ENCODE results near the gene FXR2. TPM values are rescaled to one million over a fixed set of nuclear protein-coding genes. Genes with fewer than 3 reads are reported as not detected.

The FXR2 gene
- total RNA-seq, 1 experiment from 2014 or later = 35.1 TPM

DNA sequence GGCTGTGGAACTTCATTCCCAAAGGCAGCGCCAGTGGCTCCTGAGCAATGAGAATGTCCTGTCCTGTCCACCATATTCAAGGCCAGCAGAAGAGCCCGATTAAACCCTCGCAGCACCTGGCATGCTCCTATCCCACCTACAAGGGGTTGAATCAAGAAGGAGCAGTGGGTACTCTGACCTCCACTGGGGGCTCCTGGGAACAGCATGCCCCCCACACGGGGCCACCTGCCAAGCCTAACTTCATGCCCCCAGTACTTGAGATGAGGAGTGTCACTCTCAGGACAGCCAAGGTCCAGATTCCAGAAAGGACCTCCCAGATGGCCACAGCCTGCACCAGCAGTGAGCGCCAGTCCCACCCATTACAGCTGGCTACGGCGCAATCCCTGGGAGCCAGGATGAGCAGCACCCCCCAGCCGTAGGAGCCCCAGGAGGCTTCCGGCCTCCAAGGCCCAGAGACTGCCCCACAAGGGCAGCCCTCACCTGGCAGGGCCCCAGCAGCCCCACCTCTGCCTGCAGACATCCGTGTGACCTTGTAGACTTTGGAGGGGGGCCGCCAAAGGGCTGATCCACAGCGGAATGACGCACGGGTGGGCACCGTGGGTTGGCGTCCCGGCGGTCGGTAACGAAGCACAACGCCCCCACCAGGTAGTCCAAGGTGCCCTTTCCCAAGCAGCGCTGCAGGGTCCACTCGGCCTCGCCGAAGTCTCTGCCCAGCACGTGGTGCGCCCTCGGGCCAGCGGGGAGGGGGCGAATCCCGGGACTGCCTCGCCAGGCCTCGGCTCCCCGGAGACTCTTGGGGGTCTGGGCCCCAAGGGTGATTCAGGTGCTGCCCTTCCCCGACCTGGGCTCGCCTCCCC is 32.1 kb downstream of the FXR2 start (continued):
- TF ChIP-seq, protein P1, sequence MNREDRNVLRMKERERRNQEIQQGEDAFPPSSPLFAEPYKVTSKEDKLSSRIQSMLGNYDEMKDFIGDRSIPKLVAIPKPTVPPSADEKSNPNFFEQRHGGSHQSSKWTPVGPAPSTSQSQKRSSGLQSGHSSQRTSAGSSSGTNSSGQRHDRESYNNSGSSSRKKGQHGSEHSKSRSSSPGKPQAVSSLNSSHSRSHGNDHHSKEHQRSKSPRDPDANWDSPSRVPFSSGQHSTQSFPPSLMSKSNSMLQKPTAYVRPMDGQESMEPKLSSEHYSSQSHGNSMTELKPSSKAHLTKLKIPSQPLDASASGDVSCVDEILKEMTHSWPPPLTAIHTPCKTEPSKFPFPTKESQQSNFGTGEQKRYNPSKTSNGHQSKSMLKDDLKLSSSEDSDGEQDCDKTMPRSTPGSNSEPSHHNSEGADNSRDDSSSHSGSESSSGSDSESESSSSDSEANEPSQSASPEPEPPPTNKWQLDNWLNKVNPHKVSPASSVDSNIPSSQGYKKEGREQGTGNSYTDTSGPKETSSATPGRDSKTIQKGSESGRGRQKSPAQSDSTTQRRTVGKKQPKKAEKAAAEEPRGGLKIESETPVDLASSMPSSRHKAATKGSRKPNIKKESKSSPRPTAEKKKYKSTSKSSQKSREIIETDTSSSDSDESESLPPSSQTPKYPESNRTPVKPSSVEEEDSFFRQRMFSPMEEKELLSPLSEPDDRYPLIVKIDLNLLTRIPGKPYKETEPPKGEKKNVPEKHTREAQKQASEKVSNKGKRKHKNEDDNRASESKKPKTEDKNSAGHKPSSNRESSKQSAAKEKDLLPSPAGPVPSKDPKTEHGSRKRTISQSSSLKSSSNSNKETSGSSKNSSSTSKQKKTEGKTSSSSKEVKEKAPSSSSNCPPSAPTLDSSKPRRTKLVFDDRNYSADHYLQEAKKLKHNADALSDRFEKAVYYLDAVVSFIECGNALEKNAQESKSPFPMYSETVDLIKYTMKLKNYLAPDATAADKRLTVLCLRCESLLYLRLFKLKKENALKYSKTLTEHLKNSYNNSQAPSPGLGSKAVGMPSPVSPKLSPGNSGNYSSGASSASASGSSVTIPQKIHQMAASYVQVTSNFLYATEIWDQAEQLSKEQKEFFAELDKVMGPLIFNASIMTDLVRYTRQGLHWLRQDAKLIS (CRISPR knock-in tag; IDR thresholded peaks at IDR 0.05; ENCODE audit: borderline replicate concordance) = no peak
- TF ChIP-seq JUN (CRISPR knock-in tag; IDR thresholded peaks at IDR 0.05) = peak; percentile 53; the same call in 1 of the 2 replicates
- TF ChIP-seq ZNF423 (CRISPR knock-in tag; IDR thresholded peaks at IDR 0.05) = no peak
- TF ChIP-seq GRHL2 (CRISPR knock-in tag; IDR thresholded peaks at IDR 0.05; ENCODE audit: insufficient replicate concordance, severe bottlenecking) = no peak
- no peak for TF ChIP-seq CBFB (CRISPR knock-in tag; IDR thresholded peaks at IDR 0.05; ENCODE audit: low read depth)
- TF ChIP-seq NR1H2 (CRISPR knock-in tag; IDR thresholded peaks at IDR 0.05) = no peak
- no peak; the same call in 1 of the 2 replicates for TF ChIP-seq ZNF219 (CRISPR knock-in tag; IDR thresholded peaks at IDR 0.05; ENCODE audit: borderline replicate concordance)
- TF ChIP-seq, protein P2, sequence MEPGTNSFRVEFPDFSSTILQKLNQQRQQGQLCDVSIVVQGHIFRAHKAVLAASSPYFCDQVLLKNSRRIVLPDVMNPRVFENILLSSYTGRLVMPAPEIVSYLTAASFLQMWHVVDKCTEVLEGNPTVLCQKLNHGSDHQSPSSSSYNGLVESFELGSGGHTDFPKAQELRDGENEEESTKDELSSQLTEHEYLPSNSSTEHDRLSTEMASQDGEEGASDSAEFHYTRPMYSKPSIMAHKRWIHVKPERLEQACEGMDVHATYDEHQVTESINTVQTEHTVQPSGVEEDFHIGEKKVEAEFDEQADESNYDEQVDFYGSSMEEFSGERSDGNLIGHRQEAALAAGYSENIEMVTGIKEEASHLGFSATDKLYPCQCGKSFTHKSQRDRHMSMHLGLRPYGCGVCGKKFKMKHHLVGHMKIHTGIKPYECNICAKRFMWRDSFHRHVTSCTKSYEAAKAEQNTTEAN (CRISPR knock-in tag; IDR thresholded peaks at IDR 0.05) = 0 out of 2 replicates have a peak, but pooled peaks have one; percentile 49
- no peak for TF ChIP-seq ZNF317 (CRISPR knock-in tag; IDR thresholded peaks at IDR 0.05; ENCODE audit: borderline replicate concordance, low read depth)
- TF ChIP-seq NR2C2 (CRISPR knock-in tag; IDR thresholded peaks at IDR 0.05) = no peak
- no peak for TF ChIP-seq CREB1 (CRISPR knock-in tag; IDR thresholded peaks at IDR 0.05)
- TF ChIP-seq, protein P3, sequence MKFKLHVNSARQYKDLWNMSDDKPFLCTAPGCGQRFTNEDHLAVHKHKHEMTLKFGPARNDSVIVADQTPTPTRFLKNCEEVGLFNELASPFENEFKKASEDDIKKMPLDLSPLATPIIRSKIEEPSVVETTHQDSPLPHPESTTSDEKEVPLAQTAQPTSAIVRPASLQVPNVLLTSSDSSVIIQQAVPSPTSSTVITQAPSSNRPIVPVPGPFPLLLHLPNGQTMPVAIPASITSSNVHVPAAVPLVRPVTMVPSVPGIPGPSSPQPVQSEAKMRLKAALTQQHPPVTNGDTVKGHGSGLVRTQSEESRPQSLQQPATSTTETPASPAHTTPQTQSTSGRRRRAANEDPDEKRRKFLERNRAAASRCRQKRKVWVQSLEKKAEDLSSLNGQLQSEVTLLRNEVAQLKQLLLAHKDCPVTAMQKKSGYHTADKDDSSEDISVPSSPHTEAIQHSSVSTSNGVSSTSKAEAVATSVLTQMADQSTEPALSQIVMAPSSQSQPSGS (CRISPR knock-in tag; IDR thresholded peaks at IDR 0.05; ENCODE audit: borderline replicate concordance, low read depth) = no peak
- TF ChIP-seq SP1 (CRISPR knock-in tag; conservative IDR thresholded peaks at IDR 0.05) = peak; percentile 5; the same call in 1 of the 2 replicates
- TF ChIP-seq, protein P4, sequence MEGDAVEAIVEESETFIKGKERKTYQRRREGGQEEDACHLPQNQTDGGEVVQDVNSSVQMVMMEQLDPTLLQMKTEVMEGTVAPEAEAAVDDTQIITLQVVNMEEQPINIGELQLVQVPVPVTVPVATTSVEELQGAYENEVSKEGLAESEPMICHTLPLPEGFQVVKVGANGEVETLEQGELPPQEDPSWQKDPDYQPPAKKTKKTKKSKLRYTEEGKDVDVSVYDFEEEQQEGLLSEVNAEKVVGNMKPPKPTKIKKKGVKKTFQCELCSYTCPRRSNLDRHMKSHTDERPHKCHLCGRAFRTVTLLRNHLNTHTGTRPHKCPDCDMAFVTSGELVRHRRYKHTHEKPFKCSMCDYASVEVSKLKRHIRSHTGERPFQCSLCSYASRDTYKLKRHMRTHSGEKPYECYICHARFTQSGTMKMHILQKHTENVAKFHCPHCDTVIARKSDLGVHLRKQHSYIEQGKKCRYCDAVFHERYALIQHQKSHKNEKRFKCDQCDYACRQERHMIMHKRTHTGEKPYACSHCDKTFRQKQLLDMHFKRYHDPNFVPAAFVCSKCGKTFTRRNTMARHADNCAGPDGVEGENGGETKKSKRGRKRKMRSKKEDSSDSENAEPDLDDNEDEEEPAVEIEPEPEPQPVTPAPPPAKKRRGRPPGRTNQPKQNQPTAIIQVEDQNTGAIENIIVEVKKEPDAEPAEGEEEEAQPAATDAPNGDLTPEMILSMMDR (IDR thresholded peaks at IDR 0.05) = no peak
- TF ChIP-seq, protein P5, sequence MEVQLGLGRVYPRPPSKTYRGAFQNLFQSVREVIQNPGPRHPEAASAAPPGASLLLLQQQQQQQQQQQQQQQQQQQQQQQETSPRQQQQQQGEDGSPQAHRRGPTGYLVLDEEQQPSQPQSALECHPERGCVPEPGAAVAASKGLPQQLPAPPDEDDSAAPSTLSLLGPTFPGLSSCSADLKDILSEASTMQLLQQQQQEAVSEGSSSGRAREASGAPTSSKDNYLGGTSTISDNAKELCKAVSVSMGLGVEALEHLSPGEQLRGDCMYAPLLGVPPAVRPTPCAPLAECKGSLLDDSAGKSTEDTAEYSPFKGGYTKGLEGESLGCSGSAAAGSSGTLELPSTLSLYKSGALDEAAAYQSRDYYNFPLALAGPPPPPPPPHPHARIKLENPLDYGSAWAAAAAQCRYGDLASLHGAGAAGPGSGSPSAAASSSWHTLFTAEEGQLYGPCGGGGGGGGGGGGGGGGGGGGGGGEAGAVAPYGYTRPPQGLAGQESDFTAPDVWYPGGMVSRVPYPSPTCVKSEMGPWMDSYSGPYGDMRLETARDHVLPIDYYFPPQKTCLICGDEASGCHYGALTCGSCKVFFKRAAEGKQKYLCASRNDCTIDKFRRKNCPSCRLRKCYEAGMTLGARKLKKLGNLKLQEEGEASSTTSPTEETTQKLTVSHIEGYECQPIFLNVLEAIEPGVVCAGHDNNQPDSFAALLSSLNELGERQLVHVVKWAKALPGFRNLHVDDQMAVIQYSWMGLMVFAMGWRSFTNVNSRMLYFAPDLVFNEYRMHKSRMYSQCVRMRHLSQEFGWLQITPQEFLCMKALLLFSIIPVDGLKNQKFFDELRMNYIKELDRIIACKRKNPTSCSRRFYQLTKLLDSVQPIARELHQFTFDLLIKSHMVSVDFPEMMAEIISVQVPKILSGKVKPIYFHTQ (CRISPR knock-in tag; IDR thresholded peaks at IDR 0.05) = no peak
- TF ChIP-seq, protein P6, sequence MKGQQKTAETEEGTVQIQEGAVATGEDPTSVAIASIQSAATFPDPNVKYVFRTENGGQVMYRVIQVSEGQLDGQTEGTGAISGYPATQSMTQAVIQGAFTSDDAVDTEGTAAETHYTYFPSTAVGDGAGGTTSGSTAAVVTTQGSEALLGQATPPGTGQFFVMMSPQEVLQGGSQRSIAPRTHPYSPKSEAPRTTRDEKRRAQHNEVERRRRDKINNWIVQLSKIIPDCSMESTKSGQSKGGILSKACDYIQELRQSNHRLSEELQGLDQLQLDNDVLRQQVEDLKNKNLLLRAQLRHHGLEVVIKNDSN (CRISPR knock-in tag; IDR thresholded peaks at IDR 0.05) = peak; percentile 41; the same call in 1 of the 2 replicates
- TF ChIP-seq ETV6 (CRISPR knock-in tag; IDR thresholded peaks at IDR 0.05) = no peak
- no peak for TF ChIP-seq ZNF416 (CRISPR knock-in tag; IDR thresholded peaks at IDR 0.05)
- TF ChIP-seq, protein P7, sequence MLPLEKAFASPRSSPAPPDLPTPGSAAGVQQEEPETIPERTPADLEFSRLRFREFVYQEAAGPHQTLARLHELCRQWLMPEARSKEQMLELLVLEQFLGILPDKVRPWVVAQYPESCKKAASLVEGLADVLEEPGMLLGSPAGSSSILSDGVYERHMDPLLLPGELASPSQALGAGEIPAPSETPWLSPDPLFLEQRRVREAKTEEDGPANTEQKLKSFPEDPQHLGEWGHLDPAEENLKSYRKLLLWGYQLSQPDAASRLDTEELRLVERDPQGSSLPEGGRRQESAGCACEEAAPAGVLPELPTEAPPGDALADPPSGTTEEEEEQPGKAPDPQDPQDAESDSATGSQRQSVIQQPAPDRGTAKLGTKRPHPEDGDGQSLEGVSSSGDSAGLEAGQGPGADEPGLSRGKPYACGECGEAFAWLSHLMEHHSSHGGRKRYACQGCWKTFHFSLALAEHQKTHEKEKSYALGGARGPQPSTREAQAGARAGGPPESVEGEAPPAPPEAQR (CRISPR knock-in tag; IDR thresholded peaks at IDR 0.05) = no peak
- TF ChIP-seq, protein P8, sequence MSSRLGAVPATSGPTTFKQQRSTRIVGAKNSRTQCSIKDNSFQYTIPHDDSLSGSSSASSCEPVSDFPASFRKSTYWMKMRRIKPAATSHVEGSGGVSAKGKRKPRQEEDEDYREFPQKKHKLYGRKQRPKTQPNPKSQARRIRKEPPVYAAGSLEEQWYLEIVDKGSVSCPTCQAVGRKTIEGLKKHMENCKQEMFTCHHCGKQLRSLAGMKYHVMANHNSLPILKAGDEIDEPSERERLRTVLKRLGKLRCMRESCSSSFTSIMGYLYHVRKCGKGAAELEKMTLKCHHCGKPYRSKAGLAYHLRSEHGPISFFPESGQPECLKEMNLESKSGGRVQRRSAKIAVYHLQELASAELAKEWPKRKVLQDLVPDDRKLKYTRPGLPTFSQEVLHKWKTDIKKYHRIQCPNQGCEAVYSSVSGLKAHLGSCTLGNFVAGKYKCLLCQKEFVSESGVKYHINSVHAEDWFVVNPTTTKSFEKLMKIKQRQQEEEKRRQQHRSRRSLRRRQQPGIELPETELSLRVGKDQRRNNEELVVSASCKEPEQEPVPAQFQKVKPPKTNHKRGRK (CRISPR knock-in tag; IDR thresholded peaks at IDR 0.05; ENCODE audit: borderline replicate concordance) = no peak
